Right atrium auricular region (tissue), 2 donors: ENCODE results near the gene GCDH. TPM values are rescaled to one million over a fixed set of nuclear protein-coding genes. Genes with fewer than 3 reads are reported as not detected.

Experiments used
- DNase-seq: peaks from one replicate; pipeline ENCODE4 v3.0.0-alpha.2; 2019; ENCODE audit warnings: low spot score
- H3K27ac ChIP-seq, 2 donors: fragments of 200-600 bp; sonication (generic); 1 replicate in 1 of 2; 2 replicates in 1 of 2; pipeline ENCODE4 v1.5.1; 2016 to 2019
- H3K27me3 ChIP-seq, 2 donors: fragments of 200-600 bp; sonication (generic); one replicate each; pipeline versions ENCODE4 v1.5.1 to v1.6.0; 2017 to 2019
- H3K36me3 ChIP-seq: fragments of 200-600 bp; sonication (generic); one replicate; pipeline ENCODE4 v1.5.1; 2016
- H3K4me1 ChIP-seq, 2 donors: fragments of 200-600 bp; sonication (generic); one replicate each; pipeline versions ENCODE4 v1.5.1 to v1.6.0; 2017 to 2019
- H3K4me3 ChIP-seq, 2 donors: fragments of 200-600 bp; sonication (generic); 1 replicate in 1 of 2; 2 replicates in 1 of 2; pipeline ENCODE4 v1.5.1; 2017 to 2019; ENCODE audit warnings: mild to moderate bottlenecking in 1 of 2, moderate library complexity in 1 of 2
- H3K9me3 ChIP-seq, 2 donors: fragments of 200-600 bp; sonication (generic); one replicate each; pipeline ENCODE4 v1.5.1; 2019
- microRNA-seq, 2 donors: library from miRNA; unstranded; fragments of <30 nt; microRNA quantifications; one replicate each; pipeline ENCODE4, GENCODE V29; 2016 to 2017; ENCODE audit warnings: borderline number of aligned reads in 2 of 2, borderline replicate concordance in 1 of 2
- total RNA-seq, 2 donors: library from RNA; depleted of rRNA; stranded (reverse); fragments of >200 nt; gene quantifications; one replicate each; pipeline ENCODE4 v1.1.0, GENCODE V29; 2016
- TF ChIP-seq, protein P1 (sequence below), 2 donors: fragments of 200-600 bp; sonication (generic); IDR thresholded peaks; one replicate each; pipeline ENCODE4 v1.5.1; 2019; ENCODE audit warnings: antibody characterized with exemption in 2 of 2

Gene GCDH
- total RNA-seq, 2 donors from 2014 or later: 28.4 to 58.3 TPM

DNA sequence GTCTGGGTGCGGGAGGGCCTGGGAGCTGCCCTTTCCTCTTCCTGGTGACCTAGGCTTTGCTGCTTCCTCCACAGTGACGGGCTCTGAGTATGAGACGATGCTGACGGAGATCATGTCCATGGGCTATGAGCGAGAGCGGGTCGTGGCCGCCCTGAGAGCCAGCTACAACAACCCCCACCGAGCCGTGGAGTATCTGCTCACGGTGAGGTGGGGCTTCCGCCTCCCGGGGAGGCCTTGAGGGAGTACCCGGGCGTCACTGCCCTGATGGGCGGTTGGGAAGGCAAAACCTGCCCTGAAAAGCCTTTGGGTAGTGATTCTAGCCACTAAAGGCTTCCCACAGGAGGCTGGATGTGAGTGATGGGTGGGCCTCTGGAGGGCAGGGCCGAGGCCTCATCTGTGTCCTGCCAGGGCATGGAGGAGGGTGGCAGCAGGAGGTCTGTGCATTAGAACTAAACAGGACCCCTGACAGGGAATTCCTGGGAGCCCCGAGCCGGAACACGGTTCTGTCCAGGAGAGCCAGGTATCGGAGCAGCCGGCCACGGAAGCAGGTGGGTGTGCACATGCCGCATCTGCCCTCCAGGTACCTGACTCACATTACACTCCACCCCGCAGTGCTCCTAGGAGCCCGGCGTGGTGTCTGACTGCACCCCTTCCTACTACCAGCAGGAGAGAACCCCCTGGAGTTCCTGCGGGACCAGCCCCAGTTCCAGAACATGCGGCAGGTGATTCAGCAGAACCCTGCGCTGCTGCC, 57.8 kb downstream of the GCDH start:
- H3K4me3 ChIP-seq: no peak overlapping the region
- H3K27me3 ChIP-seq: no peaks in the 10 kb centered on the region
- TF ChIP-seq, protein P1, sequence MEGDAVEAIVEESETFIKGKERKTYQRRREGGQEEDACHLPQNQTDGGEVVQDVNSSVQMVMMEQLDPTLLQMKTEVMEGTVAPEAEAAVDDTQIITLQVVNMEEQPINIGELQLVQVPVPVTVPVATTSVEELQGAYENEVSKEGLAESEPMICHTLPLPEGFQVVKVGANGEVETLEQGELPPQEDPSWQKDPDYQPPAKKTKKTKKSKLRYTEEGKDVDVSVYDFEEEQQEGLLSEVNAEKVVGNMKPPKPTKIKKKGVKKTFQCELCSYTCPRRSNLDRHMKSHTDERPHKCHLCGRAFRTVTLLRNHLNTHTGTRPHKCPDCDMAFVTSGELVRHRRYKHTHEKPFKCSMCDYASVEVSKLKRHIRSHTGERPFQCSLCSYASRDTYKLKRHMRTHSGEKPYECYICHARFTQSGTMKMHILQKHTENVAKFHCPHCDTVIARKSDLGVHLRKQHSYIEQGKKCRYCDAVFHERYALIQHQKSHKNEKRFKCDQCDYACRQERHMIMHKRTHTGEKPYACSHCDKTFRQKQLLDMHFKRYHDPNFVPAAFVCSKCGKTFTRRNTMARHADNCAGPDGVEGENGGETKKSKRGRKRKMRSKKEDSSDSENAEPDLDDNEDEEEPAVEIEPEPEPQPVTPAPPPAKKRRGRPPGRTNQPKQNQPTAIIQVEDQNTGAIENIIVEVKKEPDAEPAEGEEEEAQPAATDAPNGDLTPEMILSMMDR (IDR thresholded peaks at IDR 0.05): no peak
- H3K27ac ChIP-seq: no peak overlapping the region
- H3K36me3 ChIP-seq: peaks cover 76% of the 10 kb centered on the region
- peaks cover 0 to 49% of the 10 kb centered on the region in 2 donors for H3K4me1 ChIP-seq
- H3K9me3 ChIP-seq: no peaks in the 10 kb centered on the region
- no peak for DNase-seq

Small RNA genes within 50 kb of the gene (microRNA-seq; reads per million reads assigned to microRNA genes)
- 0 reads per million in 2 donors for gene MIR5695
- 0.71 to 1.4 reads per million in 2 donors for gene MIR6515
- 0 reads per million in 2 donors for gene MIR6794

Other genes with a start within 250 kb of the GCDH start
- 10 to 100 TPM; 33.7 to 35.5 TPM for gene MAN2B1, start 224.4 kb upstream of the GCDH start, total RNA-seq
- gene WDR83, start 224.4 kb upstream of the GCDH start, total RNA-seq: 10 to 100 TPM; 10.1 to 11.6 TPM
- gene DHPS, start 209.3 kb upstream of the GCDH start, total RNA-seq: 10 to 100 TPM; 59.8 to 60.1 TPM
- not detected for gene GNG14, start 203.2 kb upstream of the GCDH start, total RNA-seq
- 1 to 10 TPM; 1.8 TPM for gene FBXW9, start 194.5 kb upstream of the GCDH start, total RNA-seq
- gene TNPO2, start 167.2 kb upstream of the GCDH start, total RNA-seq: 10 to 100 TPM; 35.9 to 55.2 TPM
- 100 to 1,000 TPM; 262 to 287 TPM for gene TRIR, start 156.5 kb upstream of the GCDH start, total RNA-seq
- gene GET3, start 153.7 kb upstream of the GCDH start, total RNA-seq: 10 to 100 TPM; 44.6 to 55.1 TPM
- not detected for gene BEST2, start 139.4 kb upstream of the GCDH start, total RNA-seq
- gene HOOK2, start 115.6 kb upstream of the GCDH start, total RNA-seq: 10 to 100 TPM; 11.4 to 12.2 TPM
- 100 to 1,000 TPM; 321 to 506 TPM for gene JUNB, start 99.7 kb upstream of the GCDH start, total RNA-seq
- 100 to 1,000 TPM; 702 to 859 TPM for gene PRDX2, start 89.4 kb upstream of the GCDH start, total RNA-seq
- gene THSD8, start 89.1 kb upstream of the GCDH start, total RNA-seq: not detected
- 1 to 10 TPM; 3.1 to 4.0 TPM for gene RNASEH2A, start 84.6 kb upstream of the GCDH start, total RNA-seq
- gene RTBDN, start 56.6 kb upstream of the GCDH start, total RNA-seq: not detected
- gene MAST1, start 52.6 kb upstream of the GCDH start, total RNA-seq: not detected
- gene DNASE2, start 9.7 kb upstream of the GCDH start, total RNA-seq: 10 to 100 TPM; 24.2 to 24.9 TPM
- gene KLF1, start 4.0 kb upstream of the GCDH start, total RNA-seq: under 1 TPM in 1 of 2 donors, not detected in 1; 0.26 TPM
- not detected for gene SYCE2, start 28.1 kb downstream of the GCDH start, total RNA-seq
- 10 to 100 TPM; 36.4 TPM for gene FARSA, start 42.6 kb downstream of the GCDH start, total RNA-seq
- 100 to 1,000 TPM; 285 to 289 TPM for gene CALR, start 47.4 kb downstream of the GCDH start, total RNA-seq
- 100 to 1,000 TPM; 178 to 185 TPM for gene RAD23A, start 54.7 kb downstream of the GCDH start, total RNA-seq
- gene GADD45GIP1, start 66.1 kb downstream of the GCDH start, total RNA-seq: 10 to 100 TPM; 48.5 to 58.7 TPM
- gene DAND5, start 78.4 kb downstream of the GCDH start, total RNA-seq: 10 to 100 TPM in 1 of 2 donors, 1 to 10 TPM in 1; 2.9 to 10.7 TPM
- gene NFIX, start 104.3 kb downstream of the GCDH start, total RNA-seq: 10 to 100 TPM; 56.5 to 69.8 TPM
- 10 to 100 TPM; 10.2 to 15.3 TPM for gene LYL1, start 211.7 kb downstream of the GCDH start, total RNA-seq
- 10 to 100 TPM; 13.6 to 15.0 TPM for gene TRMT1, start 225.6 kb downstream of the GCDH start, total RNA-seq
- 10 to 100 TPM; 25.4 to 27.3 TPM for gene NACC1, start 227.1 kb downstream of the GCDH start, total RNA-seq